CD4-positive, alpha-beta T cell (primary cell): ENCODE measurements around the gene TCF4. TPM values are rescaled to one million over a fixed set of nuclear protein-coding genes. Genes with fewer than 3 reads are reported as not detected.
A peak's percentile ranks its signal among the peaks of the same experiment; 100 is the strongest.

Experiments
- ATAC-seq: fragments of 200-7000 bp; cut with Tn5 transposase; one replicate; pipeline ENCODE4 v1.10.0; 2022; ENCODE audit warnings: mild to moderate bottlenecking; ENCODE audit not compliant: poor library complexity
- CTCF ChIA-PET: fragments of 350-600 bp; sonication (Branson Sonifier 250); formaldehyde crosslinking; loops from one replicate; lab custom pipeline; 2021; ENCODE audit warnings: antibody characterized with exemption, inconsistent platforms; lab: Charles Lee
- POLR2A ChIA-PET: fragments of 350-600 bp; sonication (Branson Sonifier 250); formaldehyde crosslinking; loops from one replicate; lab custom pipeline; 2021; ENCODE audit warnings: antibody characterized with exemption, inconsistent platforms; lab: Charles Lee
- DNase-seq, 14 experiments: peaks; one replicate each; pipeline ENCODE4 v3.0.0-alpha.2; 2013 to 2020; ENCODE audit warnings: mixed read lengths in 2 of 14
- H3K27ac ChIP-seq, 2 donors: one replicate each; pipeline versions ENCODE4 v1.5.1 to v1.7.0; 2013; ENCODE audit warnings: low read length in 2 of 2, low read depth in 1 of 2, mild to moderate bottlenecking in 1 of 2
- H3K27me3 ChIP-seq, 2 experiments: 1 replicate in 1 of 2; 2 replicates in 1 of 2; pipeline versions ENCODE4 v1.6.1 to v1.7.0; 2013; ENCODE audit warnings: low read length in 2 of 2, control low read depth in 1 of 2, mild to moderate bottlenecking in 1 of 2, moderate library complexity in 1 of 2; ENCODE audit not compliant: insufficient read depth in 2 of 2, control insufficient read depth in 1 of 2
- H3K36me3 ChIP-seq: one replicate; pipeline ENCODE4 v1.6.1; 2013; ENCODE audit warnings: low read length, control low read depth; ENCODE audit not compliant: insufficient read depth
- H3K4me1 ChIP-seq: one replicate; pipeline ENCODE4 v1.6.1; 2013; ENCODE audit warnings: low read length, control low read depth; ENCODE audit not compliant: insufficient read depth
- H3K4me3 ChIP-seq: one replicate; pipeline ENCODE4 v1.5.1; 2013; ENCODE audit warnings: mild to moderate bottlenecking, low read length, moderate library complexity
- H3K9me3 ChIP-seq, 2 experiments: 1 replicate in 1 of 2; 2 replicates in 1 of 2; pipeline versions ENCODE4 v1.6.1 to v1.7.0; 2013; ENCODE audit warnings: low read length in 2 of 2, mild to moderate bottlenecking in 2 of 2, control low read depth in 1 of 2, moderate library complexity in 1 of 2; ENCODE audit not compliant: control insufficient read depth in 1 of 2, insufficient read depth in 1 of 2
- H3K27ac Mint-ChIP-seq: one replicate; pipeline ENCODE4 v1.8.0; 2020; ENCODE audit warnings: mixed read lengths
- H3K27me3 Mint-ChIP-seq: one replicate; pipeline ENCODE4 v1.8.0; 2021; ENCODE audit warnings: mixed read lengths
- H3K36me3 Mint-ChIP-seq: one replicate; pipeline ENCODE4 v1.8.0; 2021; ENCODE audit warnings: low read depth, mixed read lengths
- H3K4me1 Mint-ChIP-seq: one replicate; pipeline ENCODE4 v1.8.0; 2021; ENCODE audit warnings: low read depth, mixed read lengths
- H3K4me3 Mint-ChIP-seq: one replicate; pipeline ENCODE4 v1.8.0; 2020; ENCODE audit warnings: mild to moderate bottlenecking, mixed read lengths
- H3K9me3 Mint-ChIP-seq: one replicate; pipeline ENCODE4 v1.8.0; 2020; ENCODE audit warnings: mixed read lengths
- intact Hi-C, 2 experiments: fragments of 100-400 bp; cut with DNase I in 1 of 2; cut with micrococcal nuclease in 1 of 2; formaldehyde crosslinking; loops; one replicate each; pipeline versions ENCODE4 v1.15.1 to v1.9.0; 2023 to 2025; cut with DNase I, micrococcal nuclease
- total RNA-seq, 174 experiments: library from RNA in 2 of 174; stranded (reverse) in 2 of 174; gene quantifications; one replicate each; pipeline ENCODE4 v1.2.3 and lab custom pipeline; 2021 to 2026
- TF ChIP-seq, protein P1 (sequence below): fragments of 200-600 bp; IDR thresholded peaks from one replicate; pipeline ENCODE4 v1.8.0; 2022; ENCODE audit warnings: antibody characterized with exemption, mild to moderate bottlenecking

TCF4 gene
- total RNA-seq, 2 experiments from 2014 or later = 3.0 to 3.2 TPM

DNA sequence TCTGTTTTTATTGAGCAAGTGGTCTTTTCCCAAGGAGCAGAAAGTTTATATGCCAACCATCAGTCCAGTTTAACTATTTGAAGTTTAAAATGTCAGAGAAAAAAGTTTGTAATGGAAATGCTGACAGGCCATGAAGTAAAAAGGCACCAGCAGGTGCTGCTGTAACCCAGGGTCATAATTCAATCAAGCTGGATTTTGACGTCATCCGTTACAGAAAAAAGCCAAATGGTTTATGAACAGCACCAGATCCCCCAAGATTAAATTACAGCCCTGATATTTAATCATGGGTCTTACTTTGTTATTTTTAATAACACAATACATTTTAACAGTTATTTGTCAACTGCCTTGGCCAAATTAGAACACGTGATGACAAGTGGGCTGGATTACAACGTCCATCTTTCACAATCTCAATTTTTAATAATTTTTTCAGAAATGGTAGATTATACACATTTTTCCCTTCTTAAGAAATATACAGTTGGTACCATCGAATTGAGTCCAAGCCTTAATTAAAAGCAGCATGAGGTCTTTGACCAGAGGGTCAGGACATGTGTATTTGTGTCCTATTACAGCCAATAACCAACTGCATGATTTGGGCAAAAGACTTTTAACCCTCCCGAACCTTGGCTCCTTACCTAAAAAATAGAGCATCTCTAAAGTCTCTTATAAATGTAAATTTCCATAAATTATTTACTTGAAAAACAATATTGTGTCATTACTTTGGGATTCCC, 10.0 kb downstream of the TCF4 start:
- H3K4me3 Mint-ChIP-seq = no peak overlapping the region
- TF ChIP-seq, protein P1, sequence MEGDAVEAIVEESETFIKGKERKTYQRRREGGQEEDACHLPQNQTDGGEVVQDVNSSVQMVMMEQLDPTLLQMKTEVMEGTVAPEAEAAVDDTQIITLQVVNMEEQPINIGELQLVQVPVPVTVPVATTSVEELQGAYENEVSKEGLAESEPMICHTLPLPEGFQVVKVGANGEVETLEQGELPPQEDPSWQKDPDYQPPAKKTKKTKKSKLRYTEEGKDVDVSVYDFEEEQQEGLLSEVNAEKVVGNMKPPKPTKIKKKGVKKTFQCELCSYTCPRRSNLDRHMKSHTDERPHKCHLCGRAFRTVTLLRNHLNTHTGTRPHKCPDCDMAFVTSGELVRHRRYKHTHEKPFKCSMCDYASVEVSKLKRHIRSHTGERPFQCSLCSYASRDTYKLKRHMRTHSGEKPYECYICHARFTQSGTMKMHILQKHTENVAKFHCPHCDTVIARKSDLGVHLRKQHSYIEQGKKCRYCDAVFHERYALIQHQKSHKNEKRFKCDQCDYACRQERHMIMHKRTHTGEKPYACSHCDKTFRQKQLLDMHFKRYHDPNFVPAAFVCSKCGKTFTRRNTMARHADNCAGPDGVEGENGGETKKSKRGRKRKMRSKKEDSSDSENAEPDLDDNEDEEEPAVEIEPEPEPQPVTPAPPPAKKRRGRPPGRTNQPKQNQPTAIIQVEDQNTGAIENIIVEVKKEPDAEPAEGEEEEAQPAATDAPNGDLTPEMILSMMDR = no peak
- intact Hi-C loops = no loop called here
- no peaks in the 10 kb centered on the region for H3K9me3 Mint-ChIP-seq
- no peaks in the 10 kb centered on the region for H3K4me1 Mint-ChIP-seq
- Histone ChIP-seq H3K36me3 (no peaks in the 10 kb centered on the region), H3K9me3 (no peaks in the 10 kb centered on the region), H3K4me3 (no peak overlapping the region), H3K27me3 (no peaks in the 10 kb centered on the region), H3K27ac (no peak overlapping the region), H3K4me1 (no peaks in the 10 kb centered on the region)
- H3K36me3 Mint-ChIP-seq = no peaks in the 10 kb centered on the region
- POLR2A ChIA-PET = no interaction called here
- CTCF ChIA-PET = no interaction called here
- peaks cover under 1% of the 10 kb centered on the region for H3K27me3 Mint-ChIP-seq
- DNase-seq (peak in 1 of 14 experiments; percentile 14), ATAC-seq (no peak)
- H3K27ac Mint-ChIP-seq = no peak overlapping the region

DNA sequence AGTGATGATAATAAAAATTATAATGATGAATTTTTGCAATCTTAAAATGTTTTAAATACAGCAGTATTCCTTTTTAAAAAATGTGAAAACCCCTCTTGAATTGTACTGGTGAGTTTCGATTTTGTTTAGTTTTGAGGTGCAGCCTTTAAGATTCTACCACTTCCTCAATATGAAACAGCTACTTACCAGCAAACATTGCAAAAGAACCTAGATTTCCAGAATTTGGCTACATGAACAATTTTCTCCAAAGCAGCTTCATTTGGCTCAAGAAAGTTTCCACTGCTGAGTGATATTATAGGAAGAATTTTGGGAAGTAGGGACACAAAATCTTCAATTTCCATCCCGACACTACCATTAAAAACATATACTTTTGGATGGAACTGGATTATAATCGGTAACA, 12.0 kb downstream of the TCF4 start:
- ChIA-PET POLR2A (no interaction called here), CTCF (no interaction called here)
- Histone ChIP-seq H3K27ac (no peak overlapping the region), H3K36me3 (no peaks in the 10 kb centered on the region), H3K4me1 (no peaks in the 10 kb centered on the region), H3K27me3 (no peaks in the 10 kb centered on the region), H3K4me3 (no peak overlapping the region), H3K9me3 (peaks cover 0 to 5% of the 10 kb centered on the region in 2 experiments)
- no peaks in the 10 kb centered on the region for H3K9me3 Mint-ChIP-seq
- no peak for ATAC-seq
- intact Hi-C loops = no loop called here
- H3K27me3 Mint-ChIP-seq = no peaks in the 10 kb centered on the region
- no peak overlapping the region for H3K27ac Mint-ChIP-seq
- DNase-seq = no peak
- H3K4me3 Mint-ChIP-seq = no peak overlapping the region
- TF ChIP-seq, protein P1 = no peak
- H3K36me3 Mint-ChIP-seq = no peaks in the 10 kb centered on the region
- no peaks in the 10 kb centered on the region for H3K4me1 Mint-ChIP-seq

DNA sequence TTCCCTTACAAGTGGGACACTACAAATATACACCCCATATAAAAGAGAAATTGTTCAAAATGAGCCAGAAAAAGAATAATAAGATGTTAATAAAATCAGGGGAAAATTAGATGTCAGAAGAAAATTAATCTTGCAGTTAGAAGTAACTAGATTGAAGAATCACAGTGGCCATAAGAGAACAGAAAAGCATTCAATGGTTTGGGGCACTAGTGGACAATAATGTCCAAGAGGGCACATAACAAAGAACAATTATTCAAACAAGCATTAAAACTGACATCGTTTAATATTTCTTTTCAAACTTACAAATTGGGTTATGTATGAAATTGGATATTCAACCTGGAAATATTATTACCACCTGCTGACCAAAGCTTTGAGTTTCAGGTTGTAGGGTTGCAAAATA, 12.9 kb downstream of the TCF4 start:
- Mint-ChIP-seq H3K4me1 (no peaks in the 10 kb centered on the region), H3K27ac (no peak overlapping the region), H3K4me3 (no peak overlapping the region), H3K27me3 (no peaks in the 10 kb centered on the region), H3K9me3 (no peaks in the 10 kb centered on the region), H3K36me3 (no peaks in the 10 kb centered on the region)
- intact Hi-C loops = no loop called here
- ChIA-PET POLR2A (no interaction called here), CTCF (no interaction called here)
- ATAC-seq = no peak
- Histone ChIP-seq H3K4me3 (no peak overlapping the region), H3K27me3 (no peaks in the 10 kb centered on the region), H3K4me1 (no peaks in the 10 kb centered on the region), H3K27ac (no peak overlapping the region), H3K9me3 (peaks cover 0 to 5% of the 10 kb centered on the region in 2 experiments), H3K36me3 (no peaks in the 10 kb centered on the region)
- no peak for DNase-seq
- TF ChIP-seq, protein P1 = no peak
